ENCODE results near the gene ZDHHC17. TPM values are rescaled to one million over a fixed set of nuclear protein-coding genes. Genes with fewer than 3 reads are reported as not detected.
"Not testable (repeated sequence)": the region's sequence is repeated elsewhere in the genome, so short reads cannot be mapped to it uniquely, and the experiment has no call there.

Gene ZDHHC17
- total RNA-seq, 1 donor from 2014 or later: 17.0 TPM

DNA sequence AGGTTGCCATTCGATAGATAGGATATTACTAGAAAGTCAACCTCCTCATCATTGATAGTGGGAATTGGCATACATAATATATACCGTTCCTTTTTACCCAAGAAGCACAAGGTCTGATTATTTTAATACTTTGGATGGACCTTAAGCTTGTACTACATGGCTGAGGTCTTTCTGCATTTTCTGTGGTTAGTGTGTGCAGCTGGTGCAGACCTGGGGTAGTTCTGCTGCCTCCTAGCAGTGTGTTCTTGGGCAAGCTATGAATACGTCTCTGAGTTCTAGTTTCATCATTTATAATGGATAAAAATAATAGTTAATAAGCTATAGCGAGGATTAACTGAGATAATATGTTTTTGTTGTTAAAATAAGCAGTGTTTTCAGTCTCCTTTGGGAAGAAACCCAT is 2.2 kb downstream of the ZDHHC17 start:
- H3K36me3 ChIP-seq: no peaks in the 10 kb centered on the region
- no peaks in the 10 kb centered on the region for H3K27me3 ChIP-seq (ENCODE audit: low read depth)
- H3K9me3 ChIP-seq (replicated peaks): no peaks in the 10 kb centered on the region
- H3K27ac ChIP-seq (replicated peaks): peak overlapping the region; percentile 94
- peaks cover 80% of the 10 kb centered on the region for H3K4me1 ChIP-seq
- TF ChIP-seq, protein P1, sequence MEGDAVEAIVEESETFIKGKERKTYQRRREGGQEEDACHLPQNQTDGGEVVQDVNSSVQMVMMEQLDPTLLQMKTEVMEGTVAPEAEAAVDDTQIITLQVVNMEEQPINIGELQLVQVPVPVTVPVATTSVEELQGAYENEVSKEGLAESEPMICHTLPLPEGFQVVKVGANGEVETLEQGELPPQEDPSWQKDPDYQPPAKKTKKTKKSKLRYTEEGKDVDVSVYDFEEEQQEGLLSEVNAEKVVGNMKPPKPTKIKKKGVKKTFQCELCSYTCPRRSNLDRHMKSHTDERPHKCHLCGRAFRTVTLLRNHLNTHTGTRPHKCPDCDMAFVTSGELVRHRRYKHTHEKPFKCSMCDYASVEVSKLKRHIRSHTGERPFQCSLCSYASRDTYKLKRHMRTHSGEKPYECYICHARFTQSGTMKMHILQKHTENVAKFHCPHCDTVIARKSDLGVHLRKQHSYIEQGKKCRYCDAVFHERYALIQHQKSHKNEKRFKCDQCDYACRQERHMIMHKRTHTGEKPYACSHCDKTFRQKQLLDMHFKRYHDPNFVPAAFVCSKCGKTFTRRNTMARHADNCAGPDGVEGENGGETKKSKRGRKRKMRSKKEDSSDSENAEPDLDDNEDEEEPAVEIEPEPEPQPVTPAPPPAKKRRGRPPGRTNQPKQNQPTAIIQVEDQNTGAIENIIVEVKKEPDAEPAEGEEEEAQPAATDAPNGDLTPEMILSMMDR (IDR thresholded peaks at IDR 0.05; ENCODE audit: borderline replicate concordance): no peak
- intact Hi-C loops (cut with micrococcal nuclease): no loop called here
- no peak for DNase-seq
- H3K4me3 ChIP-seq: no peak overlapping the region

DNA sequence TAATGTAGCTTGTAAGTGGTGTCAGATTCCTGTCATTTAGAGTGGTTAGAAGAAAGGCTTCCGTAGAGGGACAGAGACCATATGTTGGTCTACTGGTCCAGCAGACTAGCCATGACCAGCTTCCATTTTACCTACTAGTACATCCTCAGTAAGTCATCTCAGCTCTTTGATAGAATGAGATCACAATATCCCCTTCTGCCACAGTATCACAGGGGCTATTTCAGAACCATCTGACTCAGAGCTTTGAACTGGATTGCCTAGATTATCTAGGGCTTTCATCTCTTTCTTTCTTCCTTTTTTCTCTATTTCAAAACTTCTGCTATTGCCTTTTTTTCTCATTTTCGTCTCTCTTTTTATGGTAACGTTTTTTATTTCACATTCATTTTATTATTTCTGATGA is 4.7 kb downstream of the ZDHHC17 start:
- Histone ChIP-seq H3K4me3 (no peak overlapping the region), H3K4me1 (peaks cover 77% of the 10 kb centered on the region), H3K27me3 (ENCODE audit: low read depth) (no peaks in the 10 kb centered on the region), H3K36me3 (peaks cover 5% of the 10 kb centered on the region), H3K27ac (replicated peaks) (no peak overlapping the region), H3K9me3 (replicated peaks) (no peaks in the 10 kb centered on the region)
- intact Hi-C loops (cut with micrococcal nuclease): no loop called here
- TF ChIP-seq, protein P1 (IDR thresholded peaks at IDR 0.05; ENCODE audit: borderline replicate concordance): no peak
- no peak for DNase-seq

DNA sequence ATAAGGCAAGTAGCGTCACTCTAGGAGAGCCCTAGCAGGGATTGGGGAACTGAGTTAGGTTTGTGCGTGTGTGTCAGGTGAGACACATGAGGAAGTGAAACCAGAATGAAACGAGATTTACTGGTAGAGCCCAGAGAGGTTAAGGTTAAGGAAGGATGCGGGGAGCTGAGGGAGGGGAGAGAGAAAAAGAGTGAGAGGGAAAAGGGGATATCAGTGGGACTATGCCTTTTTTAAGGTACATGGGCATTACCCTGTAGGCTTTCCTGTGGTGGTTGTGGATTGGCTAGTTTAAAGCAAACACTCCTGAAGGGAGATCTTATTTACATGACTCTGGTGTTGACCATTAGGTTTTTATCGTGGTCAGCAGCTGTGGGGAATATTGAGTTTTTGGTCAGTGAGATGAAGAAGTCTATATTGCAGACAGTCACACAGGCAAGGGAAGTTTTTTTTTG is 13.9 kb downstream of the ZDHHC17 start:
- H3K27ac ChIP-seq (replicated peaks): no peak overlapping the region
- no peak for DNase-seq
- peaks cover 75% of the 10 kb centered on the region for H3K4me1 ChIP-seq
- H3K9me3 ChIP-seq (replicated peaks): no peaks in the 10 kb centered on the region
- no peaks in the 10 kb centered on the region for H3K27me3 ChIP-seq (ENCODE audit: low read depth)
- intact Hi-C loops (cut with micrococcal nuclease): no loop called here
- TF ChIP-seq, protein P1 (IDR thresholded peaks at IDR 0.05; ENCODE audit: borderline replicate concordance): no peak
- no peak overlapping the region for H3K4me3 ChIP-seq
- peaks cover 3% of the 10 kb centered on the region for H3K36me3 ChIP-seq

DNA sequence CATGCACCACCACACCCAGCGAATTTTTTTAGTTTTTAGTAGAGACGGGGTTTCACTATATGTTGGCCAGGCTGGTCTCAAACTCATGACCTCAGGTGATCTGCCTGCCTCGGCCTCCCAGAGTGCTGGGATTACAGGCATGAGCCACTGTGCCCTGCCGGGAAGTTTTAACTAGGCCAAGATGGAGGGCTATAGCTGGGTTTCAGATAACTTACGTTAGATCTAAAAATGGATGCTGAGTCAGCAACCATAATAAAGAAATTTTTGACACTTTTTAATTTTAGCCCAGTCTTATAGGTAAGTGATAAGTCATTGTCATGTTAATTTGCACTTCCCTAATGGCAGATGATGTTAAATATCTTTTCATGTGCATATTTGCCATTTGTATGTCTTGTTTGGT is 14.4 kb downstream of the ZDHHC17 start:
- H3K4me1 ChIP-seq: peaks cover 81% of the 10 kb centered on the region

DNA sequence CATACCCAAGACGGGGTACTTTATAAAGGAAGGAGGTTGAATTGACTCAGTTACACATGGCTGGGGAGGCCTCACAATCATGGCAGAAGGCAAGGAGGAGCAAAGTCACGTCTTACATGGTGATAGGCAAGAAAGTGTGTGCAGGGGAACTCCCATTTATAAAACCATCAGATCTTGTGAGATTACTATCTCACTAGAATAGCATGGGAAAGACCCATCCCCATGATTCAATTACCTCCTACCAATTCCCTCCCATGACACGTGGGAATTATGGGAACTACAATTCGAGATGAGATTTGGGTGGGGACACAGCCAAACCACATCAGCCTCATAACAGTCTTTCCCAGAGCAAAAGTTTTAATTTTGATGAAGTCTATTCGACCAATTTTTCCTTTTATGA is 15.4 kb downstream of the ZDHHC17 start:
- peaks cover 90% of the 10 kb centered on the region for H3K4me1 ChIP-seq
- DNase-seq; H3K27me3 ChIP-seq (ENCODE audit: low read depth); H3K4me3 ChIP-seq; H3K27ac ChIP-seq (replicated peaks); H3K9me3 ChIP-seq (replicated peaks); H3K36me3 ChIP-seq; intact Hi-C loops (cut with micrococcal nuclease): not testable (repeated sequence)

More for the DNA sequence above, 14.4 kb downstream of the ZDHHC17 start:
- no peaks in the 10 kb centered on the region for H3K27me3 ChIP-seq (ENCODE audit: low read depth)
- no peak overlapping the region for H3K4me3 ChIP-seq
- TF ChIP-seq, protein P1 (IDR thresholded peaks at IDR 0.05; ENCODE audit: borderline replicate concordance): no peak
- DNase-seq: no peak
- intact Hi-C loops (cut with micrococcal nuclease): no loop called here
- no peak overlapping the region for H3K27ac ChIP-seq (replicated peaks)
- H3K9me3 ChIP-seq (replicated peaks): no peaks in the 10 kb centered on the region
- H3K36me3 ChIP-seq: no peaks in the 10 kb centered on the region

DNA sequence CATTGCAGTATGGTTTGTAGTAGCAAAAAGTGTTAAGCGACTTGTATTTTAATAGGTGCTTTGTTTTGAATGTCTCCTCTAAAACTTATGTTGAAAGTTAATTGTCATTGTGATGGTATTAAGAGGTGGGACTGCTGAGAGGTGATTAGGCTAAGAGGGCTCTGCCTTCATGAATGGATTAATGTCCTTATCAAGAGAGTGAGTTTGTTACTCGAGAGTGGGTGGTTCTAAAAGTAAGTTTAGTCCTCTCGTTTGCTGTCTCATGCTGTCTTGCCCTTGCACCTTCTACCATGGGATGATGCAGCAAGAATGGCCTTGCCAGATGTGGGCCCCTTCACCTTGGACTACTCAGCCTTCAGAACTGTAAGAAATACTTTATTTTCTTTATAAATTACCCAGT is 17.4 kb downstream of the ZDHHC17 start:
- Histone ChIP-seq H3K27me3 (ENCODE audit: low read depth) (no peaks in the 10 kb centered on the region), H3K27ac (replicated peaks) (no peak overlapping the region), H3K36me3 (no peaks in the 10 kb centered on the region), H3K4me1 (peaks cover 95% of the 10 kb centered on the region), H3K4me3 (no peak overlapping the region), H3K9me3 (replicated peaks) (no peaks in the 10 kb centered on the region)
- TF ChIP-seq, protein P1 (IDR thresholded peaks at IDR 0.05; ENCODE audit: borderline replicate concordance): no peak
- no peak for DNase-seq
- intact Hi-C loops (cut with micrococcal nuclease): no loop called here

Data from left ventricle myocardium inferior (tissue), 1 donor.